Measurements from ENCODE around the gene UPF1.
A peak's percentile ranks its signal among the peaks of the same experiment; 100 is the strongest.

The UPF1 gene

GRCh38 chr19:18857223-18857622 lies 25.5 kb downstream of the UPF1 start:
- no peak for DNase-seq (ENCODE audit: low read depth)

- DNase-seq (ENCODE audit: low read depth), result no peak
These were observed 27.3 kb downstream of the UPF1 start for GRCh38 chr19:18858906-18859646.

- no peak for DNase-seq (ENCODE audit: low read depth)
These were observed 28.0 kb downstream of the UPF1 start for GRCh38 chr19:18859676-18860301.

GRCh38 chr19:18860302-18860700 lies 28.5 kb downstream of the UPF1 start:
- DNase-seq (ENCODE audit: low read depth), result no peak

GRCh38 chr19:18860725-18861124 lies 29.0 kb downstream of the UPF1 start:
- DNase-seq (ENCODE audit: low read depth), result no peak

- no peak for DNase-seq (ENCODE audit: low read depth)
These were observed 29.5 kb downstream of the UPF1 start for GRCh38 chr19:18861235-18861634.

GRCh38 chr19:18861917-18862316 lies 30.2 kb downstream of the UPF1 start:
- no peak for DNase-seq (ENCODE audit: low read depth)

- no peak for DNase-seq (ENCODE audit: low read depth)
These were observed 31.4 kb downstream of the UPF1 start for GRCh38 chr19:18862976-18863842.

- no peak for DNase-seq (ENCODE audit: low read depth)
These were observed 32.1 kb downstream of the UPF1 start for GRCh38 chr19:18863843-18864362.

- no peak for DNase-seq (ENCODE audit: low read depth)
These were observed 33.6 kb downstream of the UPF1 start for GRCh38 chr19:18865106-18865972.

GRCh38 chr19:18865973-18866799 lies 34.4 kb downstream of the UPF1 start:
- peak; percentile 24 for DNase-seq (ENCODE audit: low read depth)

GRCh38 chr19:18866800-18867123 lies 35.0 kb downstream of the UPF1 start:
- DNase-seq (ENCODE audit: low read depth), result no peak

- no peak for DNase-seq (ENCODE audit: low read depth)
These were observed 35.4 kb downstream of the UPF1 start for GRCh38 chr19:18867199-18867598.

GRCh38 chr19:18867751-18868150 lies 36.0 kb downstream of the UPF1 start:
- DNase-seq (ENCODE audit: low read depth), result no peak

GRCh38 chr19:18868380-18869022 lies 36.7 kb downstream of the UPF1 start:
- DNase-seq (ENCODE audit: low read depth), result no peak

GRCh38 chr19:18869023-18869618 lies 37.4 kb downstream of the UPF1 start:
- no peak for DNase-seq (ENCODE audit: low read depth)

GRCh38 chr19:18869781-18870530 lies 38.2 kb downstream of the UPF1 start:
- DNase-seq (ENCODE audit: low read depth), result no peak

- DNase-seq (ENCODE audit: low read depth), result no peak
These were observed 38.9 kb downstream of the UPF1 start for GRCh38 chr19:18870531-18871172.

GRCh38 chr19:18871543-18871942 lies 39.8 kb downstream of the UPF1 start:
- DNase-seq (ENCODE audit: low read depth), result no peak
